ENCODE results near the gene SIN3B. TPM values are rescaled to one million over a fixed set of nuclear protein-coding genes. Genes with fewer than 3 reads are reported as not detected.

The SIN3B gene
- total and polyA plus RNA-seq, 9 of the 15 experiments (the other 6 are each of a cell fraction or from before 2014, with no cell fraction given) = 0.51 to 34.2 (median 14.3) TPM

DNA sequence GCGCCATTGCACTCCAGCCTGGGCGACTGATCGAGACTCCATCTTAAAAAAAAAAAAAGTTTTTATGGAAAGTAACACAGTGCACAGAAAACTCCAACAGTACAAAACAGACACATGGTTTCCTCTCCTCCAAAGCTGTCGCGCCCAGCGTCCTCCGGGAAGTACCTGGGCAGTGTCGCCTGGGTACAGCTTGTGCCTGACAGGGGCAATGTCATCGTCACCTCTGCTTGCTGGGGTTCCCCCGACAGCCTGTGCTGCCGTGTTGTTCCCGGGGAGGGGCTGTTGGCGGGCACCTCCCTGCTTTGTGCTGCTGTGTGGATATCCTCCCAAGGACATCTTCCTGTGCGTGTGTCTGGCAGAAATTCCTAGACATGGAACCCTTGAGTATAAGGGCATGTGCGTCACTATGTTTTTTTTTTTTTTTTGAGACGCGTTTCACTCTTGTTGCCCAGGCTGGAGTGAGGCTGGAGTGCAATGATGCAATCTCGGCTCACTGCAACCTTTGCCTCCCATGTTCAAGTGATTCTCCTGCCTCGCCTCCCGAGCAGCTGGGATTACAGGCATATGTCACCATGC lies 57.2 kb downstream of the SIN3B start (continued):
- 0 out of 2 replicates have a peak, but pooled peaks have one; percentile 11 for TF ChIP-seq GABPB2 (CRISPR knock-in tag; conservative IDR thresholded peaks at IDR 0.05)
- TF ChIP-seq JUND (IDR thresholded peaks at IDR 0.05; ENCODE audit: borderline replicate concordance, low read depth, low read length) = peak; percentile 42; the same call in 1 of the 2 replicates
- no peak for TF ChIP-seq JUND (tag; IDR thresholded peaks at IDR 0.05; ENCODE audit: borderline replicate concordance, low read depth, low read length)
- 0 out of 2 replicates have a peak, but pooled peaks have one; percentile 28 for TF ChIP-seq ZSCAN32 (CRISPR knock-in tag; IDR thresholded peaks at IDR 0.05)
- TF ChIP-seq, protein P1, sequence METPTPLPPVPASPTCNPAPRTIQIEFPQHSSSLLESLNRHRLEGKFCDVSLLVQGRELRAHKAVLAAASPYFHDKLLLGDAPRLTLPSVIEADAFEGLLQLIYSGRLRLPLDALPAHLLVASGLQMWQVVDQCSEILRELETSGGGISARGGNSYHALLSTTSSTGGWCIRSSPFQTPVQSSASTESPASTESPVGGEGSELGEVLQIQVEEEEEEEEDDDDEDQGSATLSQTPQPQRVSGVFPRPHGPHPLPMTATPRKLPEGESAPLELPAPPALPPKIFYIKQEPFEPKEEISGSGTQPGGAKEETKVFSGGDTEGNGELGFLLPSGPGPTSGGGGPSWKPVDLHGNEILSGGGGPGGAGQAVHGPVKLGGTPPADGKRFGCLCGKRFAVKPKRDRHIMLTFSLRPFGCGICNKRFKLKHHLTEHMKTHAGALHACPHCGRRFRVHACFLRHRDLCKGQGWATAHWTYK (CRISPR knock-in tag; IDR thresholded peaks at IDR 0.05) = no peak
- no peak for TF ChIP-seq ZNF586 (CRISPR knock-in tag; conservative IDR thresholded peaks at IDR 0.05)
- TF ChIP-seq, protein P2, sequence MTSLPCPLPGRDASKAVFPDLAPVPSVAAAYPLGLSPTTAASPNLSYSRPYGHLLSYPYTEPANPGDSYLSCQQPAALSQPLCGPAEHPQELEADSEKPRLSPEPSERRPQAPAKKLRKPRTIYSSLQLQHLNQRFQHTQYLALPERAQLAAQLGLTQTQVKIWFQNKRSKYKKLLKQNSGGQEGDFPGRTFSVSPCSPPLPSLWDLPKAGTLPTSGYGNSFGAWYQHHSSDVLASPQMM (CRISPR knock-in tag; IDR thresholded peaks at IDR 0.05) = no peak
- no peak for TF ChIP-seq TAF7 (tag; IDR thresholded peaks at IDR 0.05)
- TF ChIP-seq ZNF354B (CRISPR knock-in tag; IDR thresholded peaks at IDR 0.05) = no peak
- TF ChIP-seq MYC (IDR thresholded peaks at IDR 0.05; ENCODE audit: low read depth, low read length) = 0 out of 2 replicates have a peak, but pooled peaks have one; percentile 38
- TF ChIP-seq MYC (CRISPR knock-in tag; IDR thresholded peaks at IDR 0.05; ENCODE audit: borderline replicate concordance, low read depth) = no peak; the same call in 1 of the 2 replicates
- no peak for TF ChIP-seq HMG20B (CRISPR knock-in tag; IDR thresholded peaks at IDR 0.05)
- TF ChIP-seq CXXC5 (CRISPR knock-in tag; IDR thresholded peaks at IDR 0.05) = peak; percentile 32
- TF ChIP-seq ZNF431 (CRISPR knock-in tag; IDR thresholded peaks at IDR 0.05) = no peak
- TF ChIP-seq, protein P3, sequence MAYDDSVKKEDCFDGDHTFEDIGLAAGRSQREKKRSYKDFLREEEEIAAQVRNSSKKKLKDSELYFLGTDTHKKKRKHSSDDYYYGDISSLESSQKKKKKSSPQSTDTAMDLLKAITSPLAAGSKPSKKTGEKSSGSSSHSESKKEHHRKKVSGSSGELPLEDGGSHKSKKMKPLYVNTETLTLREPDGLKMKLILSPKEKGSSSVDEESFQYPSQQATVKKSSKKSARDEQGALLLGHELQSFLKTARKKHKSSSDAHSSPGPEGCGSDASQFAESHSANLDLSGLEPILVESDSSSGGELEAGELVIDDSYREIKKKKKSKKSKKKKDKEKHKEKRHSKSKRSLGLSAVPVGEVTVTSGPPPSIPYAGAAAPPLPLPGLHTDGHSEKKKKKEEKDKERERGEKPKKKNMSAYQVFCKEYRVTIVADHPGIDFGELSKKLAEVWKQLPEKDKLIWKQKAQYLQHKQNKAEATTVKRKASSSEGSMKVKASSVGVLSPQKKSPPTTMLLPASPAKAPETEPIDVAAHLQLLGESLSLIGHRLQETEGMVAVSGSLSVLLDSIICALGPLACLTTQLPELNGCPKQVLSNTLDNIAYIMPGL (CRISPR knock-in tag; IDR thresholded peaks at IDR 0.05) = no peak
- TF ChIP-seq, protein P4, sequence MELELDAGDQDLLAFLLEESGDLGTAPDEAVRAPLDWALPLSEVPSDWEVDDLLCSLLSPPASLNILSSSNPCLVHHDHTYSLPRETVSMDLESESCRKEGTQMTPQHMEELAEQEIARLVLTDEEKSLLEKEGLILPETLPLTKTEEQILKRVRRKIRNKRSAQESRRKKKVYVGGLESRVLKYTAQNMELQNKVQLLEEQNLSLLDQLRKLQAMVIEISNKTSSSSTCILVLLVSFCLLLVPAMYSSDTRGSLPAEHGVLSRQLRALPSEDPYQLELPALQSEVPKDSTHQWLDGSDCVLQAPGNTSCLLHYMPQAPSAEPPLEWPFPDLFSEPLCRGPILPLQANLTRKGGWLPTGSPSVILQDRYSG (tag; conservative IDR thresholded peaks at IDR 0.05; ENCODE audit: low read depth) = no peak
- TF ChIP-seq ZNF134 (CRISPR knock-in tag; conservative IDR thresholded peaks at IDR 0.05) = no peak
- 0 out of 2 replicates have a peak, but pooled peaks have one; percentile 51 for TF ChIP-seq SMAD4 (CRISPR knock-in tag; conservative IDR thresholded peaks at IDR 0.05)
- TF ChIP-seq, protein P5, sequence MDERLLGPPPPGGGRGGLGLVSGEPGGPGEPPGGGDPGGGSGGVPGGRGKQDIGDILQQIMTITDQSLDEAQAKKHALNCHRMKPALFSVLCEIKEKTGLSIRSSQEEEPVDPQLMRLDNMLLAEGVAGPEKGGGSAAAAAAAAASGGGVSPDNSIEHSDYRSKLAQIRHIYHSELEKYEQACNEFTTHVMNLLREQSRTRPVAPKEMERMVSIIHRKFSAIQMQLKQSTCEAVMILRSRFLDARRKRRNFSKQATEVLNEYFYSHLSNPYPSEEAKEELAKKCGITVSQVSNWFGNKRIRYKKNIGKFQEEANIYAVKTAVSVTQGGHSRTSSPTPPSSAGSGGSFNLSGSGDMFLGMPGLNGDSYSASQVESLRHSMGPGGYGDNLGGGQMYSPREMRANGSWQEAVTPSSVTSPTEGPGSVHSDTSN (CRISPR knock-in tag; IDR thresholded peaks at IDR 0.05; ENCODE audit: low read depth) = no peak
- TF ChIP-seq, protein P5 (tag; conservative IDR thresholded peaks at IDR 0.05; ENCODE audit: low read depth) = no peak
- TF ChIP-seq HDAC8 (tag; IDR thresholded peaks at IDR 0.05) = 0 out of 2 replicates have a peak, but pooled peaks have one; percentile 40
- TF ChIP-seq ASH1L (IDR thresholded peaks at IDR 0.05; ENCODE audit: borderline replicate concordance, low read depth, partially characterized antibody) = no peak
